Mesothelial cell of epicardium (in vitro differentiated cells): Measurements from ENCODE around the gene CREB3L2. TPM values are rescaled to one million over a fixed set of nuclear protein-coding genes. Genes with fewer than 3 reads are reported as not detected.
A peak's percentile ranks its signal among the peaks of the same experiment; 100 is the strongest.

Experiments
- DNase-seq, 2 experiments: peaks; one replicate each; pipeline ENCODE4 v3.0.0; 2021; ENCODE audit warnings: low spot score in 2 of 2; ENCODE audit not compliant: unreplicated experiment in 2 of 2
- H3K27ac Mint-ChIP-seq: 2 replicates; pipeline ENCODE4 v1.8.0; 2021; ENCODE audit warnings: mixed read lengths
- H3K27me3 Mint-ChIP-seq: 2 replicates; pipeline ENCODE4 v1.8.0; 2021; ENCODE audit warnings: low read depth, mixed read lengths
- H3K36me3 Mint-ChIP-seq: 2 replicates; pipeline ENCODE4 v1.8.0; 2021; ENCODE audit warnings: mixed read lengths
- H3K4me1 Mint-ChIP-seq: 2 replicates; pipeline ENCODE4 v1.8.0; 2021; ENCODE audit warnings: mixed read lengths
- H3K4me3 Mint-ChIP-seq: 2 replicates; pipeline ENCODE4 v1.8.0; 2021; ENCODE audit warnings: mild to moderate bottlenecking, moderate library complexity, mixed read lengths
- H3K9me3 Mint-ChIP-seq: 2 replicates; pipeline ENCODE4 v1.8.0; 2021; ENCODE audit warnings: mixed read lengths
- total RNA-seq: library from RNA; stranded (reverse); gene quantifications from 3 replicates; pipeline ENCODE4 v1.2.1, GENCODE V29; 2021
- TF ChIP-seq, protein P1 (sequence below): fragments of 200-600 bp; sonication (generic); IDR thresholded peaks from one replicate; pipeline ENCODE4 v1.5.0; 2021; ENCODE audit warnings: antibody characterized with exemption; ENCODE audit not compliant: unreplicated experiment

The CREB3L2 gene
- total RNA-seq, 1 donor from 2014 or later, result 80.4 TPM

DNA sequence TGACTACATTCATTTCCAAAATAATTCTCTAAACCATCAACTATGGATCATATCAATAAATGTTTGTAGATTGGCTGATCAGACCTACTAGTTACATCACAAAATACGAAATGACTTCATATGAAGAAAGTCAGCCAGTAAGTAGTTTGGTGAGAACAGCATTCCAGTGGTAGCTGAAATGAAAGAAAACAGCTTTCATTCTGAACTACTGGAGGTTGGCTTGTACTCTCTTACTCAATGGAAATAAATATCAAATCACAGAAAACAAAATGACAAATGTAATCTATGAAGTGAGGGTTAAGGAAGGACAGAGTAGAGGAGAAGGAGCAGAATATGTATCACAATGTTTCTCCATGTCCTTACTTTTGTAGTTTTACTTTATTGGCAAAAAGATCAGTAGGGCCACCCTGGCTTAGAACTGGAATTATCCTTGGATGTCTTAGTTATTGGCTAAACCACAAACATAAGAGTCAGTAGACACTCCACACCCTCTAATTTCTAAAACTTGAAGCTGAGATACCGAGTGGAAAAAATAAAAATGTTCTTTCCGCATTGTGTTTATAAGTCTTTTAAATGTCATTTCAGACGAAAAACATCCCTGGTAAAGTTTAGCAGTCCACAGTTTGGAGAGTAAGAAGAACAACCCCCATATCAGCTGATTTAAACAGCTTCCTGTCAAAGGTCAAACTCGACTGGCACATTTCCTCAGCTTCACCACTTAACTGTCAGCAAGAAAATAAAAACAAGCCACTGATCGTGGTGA is 81.1 kb downstream of the CREB3L2 start:
- Mint-ChIP-seq H3K36me3 (peaks cover 38% of the 10 kb centered on the region), H3K4me1 (peaks cover 11% of the 10 kb centered on the region), H3K27me3 (no peaks in the 10 kb centered on the region), H3K4me3 (no peak overlapping the region), H3K9me3 (peaks cover 3% of the 10 kb centered on the region), H3K27ac (no peak overlapping the region)
- TF ChIP-seq, protein P1, sequence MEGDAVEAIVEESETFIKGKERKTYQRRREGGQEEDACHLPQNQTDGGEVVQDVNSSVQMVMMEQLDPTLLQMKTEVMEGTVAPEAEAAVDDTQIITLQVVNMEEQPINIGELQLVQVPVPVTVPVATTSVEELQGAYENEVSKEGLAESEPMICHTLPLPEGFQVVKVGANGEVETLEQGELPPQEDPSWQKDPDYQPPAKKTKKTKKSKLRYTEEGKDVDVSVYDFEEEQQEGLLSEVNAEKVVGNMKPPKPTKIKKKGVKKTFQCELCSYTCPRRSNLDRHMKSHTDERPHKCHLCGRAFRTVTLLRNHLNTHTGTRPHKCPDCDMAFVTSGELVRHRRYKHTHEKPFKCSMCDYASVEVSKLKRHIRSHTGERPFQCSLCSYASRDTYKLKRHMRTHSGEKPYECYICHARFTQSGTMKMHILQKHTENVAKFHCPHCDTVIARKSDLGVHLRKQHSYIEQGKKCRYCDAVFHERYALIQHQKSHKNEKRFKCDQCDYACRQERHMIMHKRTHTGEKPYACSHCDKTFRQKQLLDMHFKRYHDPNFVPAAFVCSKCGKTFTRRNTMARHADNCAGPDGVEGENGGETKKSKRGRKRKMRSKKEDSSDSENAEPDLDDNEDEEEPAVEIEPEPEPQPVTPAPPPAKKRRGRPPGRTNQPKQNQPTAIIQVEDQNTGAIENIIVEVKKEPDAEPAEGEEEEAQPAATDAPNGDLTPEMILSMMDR, result no peak
- DNase-seq, result no peak

DNA sequence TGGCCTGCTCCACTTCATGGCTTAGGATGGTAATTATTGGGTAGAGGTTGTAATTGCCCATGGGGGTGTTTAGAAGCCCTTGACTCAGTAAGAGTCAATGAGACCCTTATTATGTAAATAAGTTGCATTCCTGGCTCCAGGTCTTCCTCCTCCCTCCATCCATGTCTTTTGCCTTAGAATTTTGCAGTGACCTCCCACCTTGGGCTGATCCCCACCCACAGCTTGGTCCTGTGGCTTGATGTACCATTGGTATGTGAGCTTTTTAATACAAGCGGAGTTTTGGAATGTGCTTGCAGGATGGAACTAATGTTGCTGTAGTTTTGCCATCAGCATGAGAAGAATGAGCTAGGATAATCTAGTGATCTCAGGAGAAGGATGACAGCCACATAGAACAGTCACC is 81.9 kb downstream of the CREB3L2 start:
- H3K27me3 Mint-ChIP-seq, result no peaks in the 10 kb centered on the region
- H3K9me3 Mint-ChIP-seq, result peaks cover 3% of the 10 kb centered on the region
- no peak for DNase-seq
- peaks cover 31% of the 10 kb centered on the region for H3K36me3 Mint-ChIP-seq
- H3K27ac Mint-ChIP-seq, result no peak overlapping the region
- peaks cover 11% of the 10 kb centered on the region for H3K4me1 Mint-ChIP-seq
- no peak overlapping the region for H3K4me3 Mint-ChIP-seq
- TF ChIP-seq, protein P1, result no peak

DNA sequence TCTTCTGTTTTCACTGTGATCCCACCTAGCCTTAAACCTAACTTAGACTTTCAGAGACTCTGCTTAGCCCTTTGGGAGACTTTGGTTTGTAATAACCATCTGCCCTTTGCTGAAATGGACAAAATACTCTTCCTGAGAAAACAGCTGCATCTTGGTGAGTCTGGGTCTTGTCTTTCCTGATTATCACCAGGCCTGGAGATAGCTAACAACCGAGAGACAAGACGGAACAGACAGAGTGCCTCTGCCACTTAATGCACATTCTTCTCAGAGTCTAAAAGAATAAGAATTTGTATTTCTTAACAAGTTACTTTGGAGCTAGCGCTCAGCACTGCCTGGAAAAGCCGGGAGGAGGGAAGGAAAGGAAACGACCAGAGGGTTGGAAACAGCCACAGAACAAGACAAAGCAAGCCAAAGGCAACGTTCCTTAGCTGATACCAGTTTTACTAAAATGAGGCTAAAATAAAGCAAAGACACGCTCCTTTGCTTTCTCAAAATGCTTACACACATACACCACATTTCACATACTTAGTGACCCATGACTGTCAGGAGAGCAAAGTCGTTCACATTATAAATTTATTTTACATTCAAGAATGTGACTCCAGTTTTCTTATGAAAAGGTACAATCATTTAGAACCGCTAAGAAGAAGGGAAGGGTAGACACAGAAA is 84.8 kb downstream of the CREB3L2 start:
- H3K27me3 Mint-ChIP-seq, result no peaks in the 10 kb centered on the region
- no peak for DNase-seq
- peak overlapping the region; percentile 79 for H3K27ac Mint-ChIP-seq
- peaks cover 3% of the 10 kb centered on the region for H3K9me3 Mint-ChIP-seq
- no peak overlapping the region for H3K4me3 Mint-ChIP-seq
- peaks cover 33% of the 10 kb centered on the region for H3K36me3 Mint-ChIP-seq
- H3K4me1 Mint-ChIP-seq, result peaks cover 11% of the 10 kb centered on the region
- TF ChIP-seq, protein P1, result no peak

DNA sequence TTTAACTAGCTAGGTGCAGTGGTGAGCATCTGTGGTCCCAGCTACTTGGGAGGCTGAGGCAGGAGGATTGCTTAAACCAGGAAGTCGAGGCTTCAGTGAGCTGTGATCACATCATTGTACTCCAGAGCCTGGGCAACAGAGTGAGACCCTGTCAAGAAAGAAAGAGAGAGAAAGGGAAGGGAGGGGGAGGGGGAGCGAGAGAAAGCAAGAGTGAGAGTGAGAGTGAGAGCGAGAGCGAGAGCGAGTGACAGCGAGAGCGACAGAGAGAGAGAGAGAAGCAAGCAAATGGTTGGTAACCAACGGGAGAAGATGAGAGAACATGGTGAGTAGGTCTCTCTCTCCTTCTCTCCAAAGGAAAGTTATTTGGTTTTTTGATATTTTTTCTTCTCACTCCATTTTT is 85.3 kb downstream of the CREB3L2 start:
- H3K36me3 Mint-ChIP-seq, result peaks cover 34% of the 10 kb centered on the region
- no peaks in the 10 kb centered on the region for H3K27me3 Mint-ChIP-seq
- peaks cover 3% of the 10 kb centered on the region for H3K9me3 Mint-ChIP-seq
- no peak overlapping the region for H3K4me3 Mint-ChIP-seq
- TF ChIP-seq, protein P1, result no peak
- DNase-seq, result no peak
- peaks cover 11% of the 10 kb centered on the region for H3K4me1 Mint-ChIP-seq
- H3K27ac Mint-ChIP-seq, result peak overlapping the region; percentile 79

DNA sequence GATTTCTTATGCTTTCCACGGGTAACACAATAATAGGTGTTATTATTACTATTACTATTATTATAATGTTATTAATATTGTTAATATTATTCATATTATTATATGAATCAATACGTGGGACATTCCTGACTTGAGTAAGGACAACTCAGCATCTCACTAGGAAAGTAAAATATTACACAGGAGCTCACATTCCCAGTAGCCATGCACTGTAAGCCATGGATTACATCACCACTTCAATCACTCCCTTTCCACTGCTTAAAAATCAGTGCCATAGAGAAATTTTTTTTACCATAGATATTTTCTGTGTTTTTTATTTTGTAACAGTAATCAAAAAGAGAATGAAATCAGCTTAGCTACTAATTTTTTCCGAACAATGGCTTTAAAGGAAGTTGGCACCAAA is 86.6 kb downstream of the CREB3L2 start:
- Mint-ChIP-seq H3K27ac (no peak overlapping the region), H3K27me3 (no peaks in the 10 kb centered on the region), H3K9me3 (peaks cover 3% of the 10 kb centered on the region), H3K4me1 (peaks cover 6% of the 10 kb centered on the region), H3K4me3 (no peak overlapping the region), H3K36me3 (peaks cover 25% of the 10 kb centered on the region)
- no peak for DNase-seq
- TF ChIP-seq, protein P1, result no peak
